Activated CD8-positive, alpha-beta memory T cell treated with anti-CD3 and anti-CD28 coated beads for 4 hours (primary cell): ENCODE measurements around the gene CCDC179.

Experiments used
- DNase-seq, 2 donors: peaks; one replicate each; pipeline ENCODE4 v3.0.0-alpha.2; 2020; ENCODE audit warnings: low read depth in 2 of 2

The CCDC179 gene

DNA sequence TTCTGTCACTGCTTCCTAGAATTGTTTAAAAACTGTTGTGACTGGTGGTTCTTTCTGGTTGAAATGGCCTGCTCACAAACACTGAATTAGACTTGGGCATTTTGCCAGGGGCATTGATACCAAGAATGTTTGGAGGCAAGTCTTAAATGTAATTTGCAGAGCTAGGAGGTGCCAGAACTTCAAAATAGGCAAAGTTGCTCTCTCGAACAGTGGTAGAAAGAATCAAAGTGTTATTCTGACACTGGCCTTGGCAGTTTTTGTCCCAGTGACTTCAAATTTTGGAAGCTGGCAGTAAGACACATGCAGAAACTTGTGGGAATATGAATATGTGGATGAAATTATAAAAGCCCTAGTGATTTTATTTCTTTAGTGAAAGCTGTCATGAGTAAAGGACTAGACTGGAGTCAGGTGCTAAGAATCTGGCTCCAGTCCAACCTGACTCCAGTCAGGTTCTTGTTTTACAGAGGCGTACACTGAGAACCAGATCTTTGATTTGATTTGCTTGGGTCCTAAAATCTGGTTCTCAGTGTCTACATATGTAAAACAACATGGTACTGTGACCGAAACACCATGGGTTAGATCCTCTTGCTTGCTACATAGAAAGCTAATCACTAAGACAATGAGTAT is 51.6 kb downstream of the CCDC179 start:
- no peak for DNase-seq

GRCh38 chr11:22807855-22808570 is 52.3 kb downstream of the CCDC179 start:
- DNase-seq = no peak

DNA sequence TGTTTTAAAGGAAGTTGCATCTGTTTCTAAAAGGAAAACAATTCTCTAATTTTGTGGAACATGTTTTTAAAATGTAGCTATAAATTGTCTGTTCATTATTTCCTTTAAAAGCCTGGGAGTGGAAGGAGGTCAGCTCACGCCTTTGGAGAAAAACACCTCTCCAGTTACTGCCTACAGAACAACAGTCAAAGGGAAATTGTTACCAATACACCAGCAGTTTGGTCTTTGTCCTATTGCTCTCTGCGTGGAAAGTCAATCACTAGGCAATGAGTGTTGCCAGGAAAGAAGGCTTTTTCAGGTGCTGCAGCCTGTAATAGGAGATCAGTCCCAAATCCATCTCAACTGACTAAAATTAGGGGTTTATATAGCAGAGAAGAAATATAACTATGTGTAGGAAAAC is 52.9 kb downstream of the CCDC179 start:
- DNase-seq = no peak

DNA sequence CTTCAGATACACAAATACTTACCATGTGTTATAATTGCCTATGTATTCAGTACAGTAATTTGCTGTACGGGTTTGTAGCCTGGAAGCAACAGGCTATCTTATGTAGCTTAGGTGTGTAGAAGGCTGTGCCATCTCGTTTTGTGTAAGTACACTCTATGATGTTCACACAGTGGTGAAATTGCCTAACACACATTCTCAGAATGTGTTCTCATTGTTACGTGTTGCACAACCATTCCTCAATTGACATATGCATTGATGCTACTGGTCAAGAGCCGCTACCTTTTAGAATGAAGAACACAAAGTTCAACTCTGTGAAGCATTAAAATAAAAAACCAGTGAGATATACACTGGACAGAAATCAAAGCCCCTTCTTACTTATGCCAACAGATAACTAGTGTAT is 57.4 kb downstream of the CCDC179 start:
- no peak for DNase-seq

DNA sequence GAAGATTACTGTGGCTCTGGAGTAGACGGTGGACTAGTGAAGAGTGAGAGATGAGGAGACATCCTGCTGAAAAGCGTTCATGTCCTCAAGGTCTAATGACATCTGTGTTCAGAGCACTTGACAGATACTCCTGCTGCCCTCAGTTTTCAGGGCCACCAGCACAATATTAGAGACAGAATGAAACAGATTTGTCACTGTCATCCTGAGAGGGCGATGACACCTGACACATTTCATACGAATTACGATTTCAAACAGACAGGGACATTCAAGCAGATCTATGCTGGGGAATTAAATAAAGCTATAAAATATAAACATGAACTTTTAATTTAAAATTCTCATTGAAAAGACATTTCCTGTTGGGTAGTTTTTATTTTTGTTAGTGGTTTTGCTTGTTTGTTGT is 59.8 kb downstream of the CCDC179 start:
- DNase-seq = no peak

DNA sequence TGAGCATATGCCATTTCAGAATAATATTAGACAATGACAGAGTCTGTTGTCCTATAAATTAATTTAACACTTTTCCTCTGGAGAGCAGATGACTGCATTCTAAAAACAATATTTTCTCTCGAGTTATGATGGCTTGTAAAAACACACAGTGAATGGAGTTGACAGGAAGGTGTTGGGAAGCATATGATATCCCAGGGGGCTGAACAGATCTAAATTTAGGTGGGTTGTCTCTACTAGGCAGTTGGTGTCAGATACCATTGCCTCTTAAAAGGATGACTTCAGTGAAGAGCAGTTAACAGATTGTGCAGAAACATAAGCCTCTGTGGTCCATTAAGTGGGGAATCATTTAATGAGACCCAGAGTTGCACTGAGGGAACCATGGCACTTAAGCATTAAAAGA is 61.4 kb downstream of the CCDC179 start:
- no peak for DNase-seq

DNA sequence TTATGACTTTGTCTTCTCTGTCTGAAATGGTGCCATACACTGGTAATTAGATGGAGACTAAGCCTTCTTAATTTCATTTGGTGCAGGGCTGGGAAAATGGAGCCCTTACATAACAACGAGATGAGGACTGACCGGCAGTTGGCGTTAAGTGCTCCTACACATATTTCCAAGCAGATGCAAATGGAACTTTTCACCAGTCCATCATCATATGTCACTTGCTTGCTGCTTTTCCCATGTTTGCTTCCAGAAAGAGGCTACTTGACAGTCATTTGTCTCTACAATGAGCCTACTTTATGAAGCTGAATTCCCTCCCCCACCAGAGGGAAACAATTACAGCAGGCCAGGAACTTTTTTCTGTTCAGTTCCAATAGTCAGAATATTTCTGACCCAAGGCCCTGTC is 63.2 kb downstream of the CCDC179 start:
- DNase-seq = no peak
